Hepatocyte (in vitro differentiated cells): Measurements from ENCODE around the gene ARAF. TPM values are rescaled to one million over a fixed set of nuclear protein-coding genes. Genes with fewer than 3 reads are reported as not detected.
A peak's percentile ranks its signal among the peaks of the same experiment; 100 is the strongest.

Experiments
- DNase-seq: peaks from one replicate; pipeline ENCODE4 v3.0.0-alpha.2; 2016; ENCODE audit warnings: low spot score
- H2AFZ ChIP-seq: fragments of 200-600 bp; sonication (generic); 2 replicates; pipeline ENCODE4 v1.6.0; 2016; ENCODE audit warnings: antibody characterized with exemption, mild to moderate bottlenecking
- H3K27ac ChIP-seq: fragments of 200-600 bp; sonication (generic); 2 replicates; pipeline ENCODE4 v1.5.1; 2016; ENCODE audit warnings: mild to moderate bottlenecking
- H3K27me3 ChIP-seq: fragments of 200-600 bp; sonication (generic); 2 replicates; pipeline ENCODE4 v1.6.1; 2016
- H3K36me3 ChIP-seq: fragments of 200-600 bp; sonication (generic); replicated peaks from 2 replicates; pipeline ENCODE4 v1.5.1; 2016; ENCODE audit warnings: low read depth; ENCODE audit not compliant: insufficient read depth
- H3K4me1 ChIP-seq: fragments of 200-600 bp; sonication (generic); 2 replicates; pipeline ENCODE4 v1.5.1; 2016; ENCODE audit warnings: mild to moderate bottlenecking, moderate library complexity; ENCODE audit not compliant: insufficient read depth
- H3K4me2 ChIP-seq: fragments of 200-600 bp; sonication (generic); 2 replicates; pipeline ENCODE4 v1.6.0; 2016
- H3K4me3 ChIP-seq: fragments of 200-600 bp; sonication (generic); 2 replicates; pipeline ENCODE4 v1.5.1; 2016; ENCODE audit warnings: mild to moderate bottlenecking
- H3K79me2 ChIP-seq: fragments of 200-600 bp; sonication (generic); 2 replicates; pipeline ENCODE4 v1.6.0; 2017; ENCODE audit warnings: mild to moderate bottlenecking
- H3K9me2 ChIP-seq: fragments of 200-600 bp; sonication (generic); replicated peaks from 2 replicates; pipeline ENCODE4 v1.6.0; 2017; ENCODE audit warnings: mild to moderate bottlenecking; ENCODE audit not compliant: insufficient read depth
- H3K9me3 ChIP-seq: fragments of 200-600 bp; sonication (generic); 2 replicates; pipeline ENCODE4 v1.5.1; 2016; ENCODE audit warnings: low read depth, mild to moderate bottlenecking
- H4K20me1 ChIP-seq: fragments of 200-600 bp; sonication (generic); 2 replicates; pipeline ENCODE4 v1.6.0; 2016; ENCODE audit warnings: mild to moderate bottlenecking; ENCODE audit not compliant: insufficient read depth, poor library complexity, severe bottlenecking
- CTCF ChIP-seq: fragments of 200-600 bp; sonication (generic); IDR thresholded peaks from 2 replicates; pipeline ENCODE4 v1.5.1; 2016; ENCODE audit warnings: antibody characterized with exemption, mild to moderate bottlenecking; ENCODE audit not compliant: poor library complexity
- EZH2 ChIP-seq: fragments of 200-600 bp; sonication (generic); IDR thresholded peaks from 2 replicates; pipeline ENCODE4 v1.6.1; 2016; ENCODE audit warnings: antibody characterized with exemption, mild to moderate bottlenecking, borderline replicate concordance
- EZH2phosphoT487 ChIP-seq: fragments of 200-600 bp; sonication (generic); IDR thresholded peaks from one replicate; pipeline ENCODE4 v1.6.1; 2018; ENCODE audit warnings: antibody characterized with exemption, mild to moderate bottlenecking, low read depth, moderate library complexity; ENCODE audit not compliant: unreplicated experiment, severe bottlenecking
- WGBS: methylation state at CpG from one replicate; pipeline ENCODE4 v1.1.6; 2016; ENCODE audit warnings: low lambda C conversion rate; ENCODE audit errors: missing lambda C conversion rate; 5-methylcytosine and 5-hydroxymethylcytosine counted together
- polyA plus RNA-seq: library from polyadenylated mRNA; unstranded; fragments of >200 nt; fragmentation: Nextera tagmentation; extraction: Ambion mirVana; gene quantifications from 2 replicates; pipeline ENCODE4 v1.2.1, GENCODE V29; 2016
- total RNA-seq: library from RNA; depleted of rRNA; stranded (reverse); fragments of >200 nt; gene quantifications from 2 replicates; pipeline ENCODE4 v1.2.3, GENCODE V29; 2014

ARAF gene
- total and polyA plus RNA-seq, 2 experiments from 2014 or later, result 29.8 to 89.6 TPM

- no peak overlapping the region for H3K4me2 ChIP-seq
- WGBS, result 72% methylated on average over 9 of the region's 9 CpGs
- H3K9me2 ChIP-seq, result no peaks in the 10 kb centered on the region
- H3K79me2 ChIP-seq, result peaks cover 2% of the 10 kb centered on the region
- no peak overlapping the region for H3K27ac ChIP-seq
- TF ChIP-seq EZH2phosphoT487, result no peak
- H2AFZ ChIP-seq, result no peak overlapping the region
- no peaks in the 10 kb centered on the region for H4K20me1 ChIP-seq
- H3K36me3 ChIP-seq, result no peaks in the 10 kb centered on the region
- H3K4me1 ChIP-seq, result peaks cover 8% of the 10 kb centered on the region
- H3K27me3 ChIP-seq, result no peaks in the 10 kb centered on the region
- H3K4me3 ChIP-seq, result no peak overlapping the region
- DNase-seq, result no peak
- H3K9me3 ChIP-seq, result no peaks in the 10 kb centered on the region
Measured at GRCh38 chrX:47577424-47577823, 16.4 kb downstream of the ARAF start.

- DNase-seq, result no peak
- peaks cover 2% of the 10 kb centered on the region for H3K79me2 ChIP-seq
- no peaks in the 10 kb centered on the region for H3K9me2 ChIP-seq
- no peak overlapping the region for H3K4me2 ChIP-seq
- no peaks in the 10 kb centered on the region for H4K20me1 ChIP-seq
- no peak overlapping the region for H3K4me3 ChIP-seq
- H3K9me3 ChIP-seq, result no peaks in the 10 kb centered on the region
- no peaks in the 10 kb centered on the region for H3K27me3 ChIP-seq
- no peak for TF ChIP-seq EZH2phosphoT487
- TF ChIP-seq CTCF, result no peak
- no peak for TF ChIP-seq EZH2
- 51% methylated on average over 2 of the region's 3 CpGs for WGBS
- peaks cover 8% of the 10 kb centered on the region for H3K4me1 ChIP-seq
- H3K36me3 ChIP-seq, result no peaks in the 10 kb centered on the region
- H2AFZ ChIP-seq, result no peak overlapping the region
- H3K27ac ChIP-seq, result no peak overlapping the region
Measured at GRCh38 chrX:47577901-47578300, 16.9 kb downstream of the ARAF start.

GRCh38 chrX:47578692-47579091, 17.7 kb downstream of the ARAF start:
- H3K79me2 ChIP-seq, result peaks cover 2% of the 10 kb centered on the region

GRCh38 chrX:47579537-47579936, 18.5 kb downstream of the ARAF start:
- Histone ChIP-seq H3K9me3 (no peaks in the 10 kb centered on the region), H3K79me2 (peaks cover 2% of the 10 kb centered on the region), H2AFZ (no peak overlapping the region), H3K27me3 (no peaks in the 10 kb centered on the region), H3K4me3 (no peak overlapping the region), H3K4me2 (no peak overlapping the region), H3K4me1 (peaks cover 8% of the 10 kb centered on the region), H3K36me3 (no peaks in the 10 kb centered on the region), H3K9me2 (no peaks in the 10 kb centered on the region), H3K27ac (no peak overlapping the region), H4K20me1 (no peaks in the 10 kb centered on the region)
- WGBS, result 73% methylated on average over 9 of the region's 9 CpGs
- DNase-seq, result peak; percentile 4
- TF ChIP-seq EZH2phosphoT487 (no peak), CTCF (no peak), EZH2 (no peak)

More at GRCh38 chrX:47578692-47579091, 17.7 kb downstream of the ARAF start:
- Histone ChIP-seq H3K4me1 (peaks cover 8% of the 10 kb centered on the region), H3K27me3 (no peaks in the 10 kb centered on the region), H2AFZ (no peak overlapping the region), H3K27ac (no peak overlapping the region), H3K4me2 (no peak overlapping the region), H3K9me2 (no peaks in the 10 kb centered on the region), H4K20me1 (no peaks in the 10 kb centered on the region), H3K4me3 (no peak overlapping the region), H3K36me3 (no peaks in the 10 kb centered on the region), H3K9me3 (no peaks in the 10 kb centered on the region)
- peak; percentile 3 for DNase-seq
- TF ChIP-seq EZH2phosphoT487, result no peak
- TF ChIP-seq CTCF, result no peak
- no peak for TF ChIP-seq EZH2
- 75% methylated on average over 15 of the region's 16 CpGs for WGBS
